ENCODE measurements around the gene MAGEC2.

The MAGEC2 gene, protein sequence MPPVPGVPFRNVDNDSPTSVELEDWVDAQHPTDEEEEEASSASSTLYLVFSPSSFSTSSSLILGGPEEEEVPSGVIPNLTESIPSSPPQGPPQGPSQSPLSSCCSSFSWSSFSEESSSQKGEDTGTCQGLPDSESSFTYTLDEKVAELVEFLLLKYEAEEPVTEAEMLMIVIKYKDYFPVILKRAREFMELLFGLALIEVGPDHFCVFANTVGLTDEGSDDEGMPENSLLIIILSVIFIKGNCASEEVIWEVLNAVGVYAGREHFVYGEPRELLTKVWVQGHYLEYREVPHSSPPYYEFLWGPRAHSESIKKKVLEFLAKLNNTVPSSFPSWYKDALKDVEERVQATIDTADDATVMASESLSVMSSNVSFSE

DNA sequence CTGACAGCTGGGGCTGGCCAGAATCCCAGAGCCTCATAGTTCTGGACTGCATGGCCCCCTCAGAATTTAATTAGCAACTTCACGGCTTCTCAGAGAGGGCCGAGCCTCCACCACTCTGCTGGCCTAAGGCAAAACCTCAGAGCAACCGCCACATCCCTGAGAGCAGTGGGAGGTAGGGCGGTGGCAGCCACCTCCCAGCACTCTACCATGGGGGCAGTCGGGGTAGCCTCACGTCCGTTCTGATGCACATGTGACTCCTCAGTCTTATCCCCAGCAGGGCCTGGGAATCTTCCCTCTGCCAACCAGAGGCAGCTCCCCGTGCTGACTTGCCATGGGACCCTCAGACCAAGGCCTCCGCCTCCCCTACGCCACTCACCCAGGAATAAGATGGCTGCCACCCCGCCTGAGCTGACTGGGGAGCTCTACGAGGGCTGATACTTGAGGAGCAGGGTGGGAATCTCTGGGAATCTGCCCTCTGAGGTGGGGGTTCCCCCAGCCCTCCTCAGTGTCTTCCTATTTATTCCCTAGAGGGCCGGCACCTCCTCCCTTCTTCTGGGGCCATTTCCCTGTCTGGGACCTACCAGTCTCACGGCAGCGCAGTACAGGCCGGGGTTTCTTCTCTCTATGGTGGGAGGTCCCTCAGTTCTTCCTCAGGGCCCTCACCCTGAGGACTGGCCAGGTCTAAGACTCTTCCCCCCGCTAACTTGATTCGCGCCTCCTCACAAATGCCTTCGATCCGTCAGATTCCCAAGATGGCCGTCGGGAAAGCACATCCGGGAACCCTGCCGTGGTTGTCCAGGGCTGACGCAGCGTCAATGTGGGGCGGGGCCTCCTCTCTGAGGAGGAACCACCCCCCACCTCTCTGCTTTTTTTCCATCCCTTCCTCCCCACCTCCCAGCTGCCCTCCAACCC, at the start of gene MAGEC2:
Gene MAGEC2 (minus strand): TSS at position 769 of the 912 bp plus-strand sequence. CDS start 1,303 bp downstream, outside the sequence.
- no peak within 1 kb of the TSS for H3K4me3 ChIP-seq (ENCODE audit: low read depth, low read length)
- no peak for DNase-seq (ENCODE audit: low read depth)
- TF ChIP-seq, protein P1, sequence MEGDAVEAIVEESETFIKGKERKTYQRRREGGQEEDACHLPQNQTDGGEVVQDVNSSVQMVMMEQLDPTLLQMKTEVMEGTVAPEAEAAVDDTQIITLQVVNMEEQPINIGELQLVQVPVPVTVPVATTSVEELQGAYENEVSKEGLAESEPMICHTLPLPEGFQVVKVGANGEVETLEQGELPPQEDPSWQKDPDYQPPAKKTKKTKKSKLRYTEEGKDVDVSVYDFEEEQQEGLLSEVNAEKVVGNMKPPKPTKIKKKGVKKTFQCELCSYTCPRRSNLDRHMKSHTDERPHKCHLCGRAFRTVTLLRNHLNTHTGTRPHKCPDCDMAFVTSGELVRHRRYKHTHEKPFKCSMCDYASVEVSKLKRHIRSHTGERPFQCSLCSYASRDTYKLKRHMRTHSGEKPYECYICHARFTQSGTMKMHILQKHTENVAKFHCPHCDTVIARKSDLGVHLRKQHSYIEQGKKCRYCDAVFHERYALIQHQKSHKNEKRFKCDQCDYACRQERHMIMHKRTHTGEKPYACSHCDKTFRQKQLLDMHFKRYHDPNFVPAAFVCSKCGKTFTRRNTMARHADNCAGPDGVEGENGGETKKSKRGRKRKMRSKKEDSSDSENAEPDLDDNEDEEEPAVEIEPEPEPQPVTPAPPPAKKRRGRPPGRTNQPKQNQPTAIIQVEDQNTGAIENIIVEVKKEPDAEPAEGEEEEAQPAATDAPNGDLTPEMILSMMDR (conservative IDR thresholded peaks at IDR 0.05; ENCODE audit: low read depth, low read length) = no peak

- H3K4me3 ChIP-seq (ENCODE audit: low read depth, low read length) = no peak overlapping the region
- TF ChIP-seq, protein P1 (conservative IDR thresholded peaks at IDR 0.05; ENCODE audit: low read depth, low read length) = no peak
- DNase-seq (ENCODE audit: low read depth) = no peak
Observed at GRCh38 chrX:142251680-142252079, 46.6 kb upstream of the MAGEC2 start.

GRCh38 chrX:142251202-142251601, 46.1 kb upstream of the MAGEC2 start:
- TF ChIP-seq, protein P1 (conservative IDR thresholded peaks at IDR 0.05; ENCODE audit: low read depth, low read length) = no peak
- DNase-seq (ENCODE audit: low read depth) = no peak
- no peak overlapping the region for H3K4me3 ChIP-seq (ENCODE audit: low read depth, low read length)

DNA sequence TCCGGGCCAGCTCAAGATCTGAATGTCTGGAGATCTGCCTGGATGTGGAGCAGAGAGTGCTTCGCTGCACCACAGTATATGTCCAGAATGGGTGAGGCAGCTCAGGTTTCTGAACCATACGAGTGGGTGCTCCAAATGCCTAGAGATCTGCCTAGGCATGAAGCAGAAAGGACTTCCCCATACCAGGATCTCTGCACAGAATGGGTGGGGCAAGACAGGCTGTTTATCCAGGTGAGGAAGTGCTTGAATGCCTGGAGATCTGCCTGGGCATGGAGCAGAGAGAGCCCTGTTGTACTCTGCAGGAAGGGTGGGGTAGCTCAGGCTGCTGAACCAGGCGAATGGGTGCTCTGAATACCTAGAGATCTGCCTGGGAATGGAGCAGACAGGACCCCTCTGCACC, 45.4 kb upstream of the MAGEC2 start:
- TF ChIP-seq, protein P1 (conservative IDR thresholded peaks at IDR 0.05; ENCODE audit: low read depth, low read length) = no peak

DNA sequence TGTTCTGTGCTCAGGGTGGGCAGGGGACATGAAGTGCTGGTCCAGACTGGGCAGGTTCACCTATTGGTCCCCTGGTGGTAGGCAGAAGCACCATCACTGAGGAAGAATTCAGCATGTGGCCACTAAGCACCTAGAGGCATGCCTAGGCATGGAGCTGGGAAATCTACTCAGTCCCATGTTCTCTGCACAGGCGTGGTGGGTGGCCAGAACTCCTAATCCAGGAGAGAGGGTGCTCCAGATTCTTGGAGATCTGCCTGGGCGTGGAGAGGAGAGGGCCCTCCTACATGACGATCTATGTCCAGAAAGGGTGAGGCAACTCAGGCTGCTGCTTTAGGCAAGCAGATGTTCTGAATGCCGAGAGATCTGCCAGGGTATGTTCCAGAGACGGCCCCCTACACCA, 44.6 kb upstream of the MAGEC2 start:
- DNase-seq (ENCODE audit: low read depth) = no peak
- TF ChIP-seq, protein P1 (conservative IDR thresholded peaks at IDR 0.05; ENCODE audit: low read depth, low read length) = no peak
- H3K4me3 ChIP-seq (ENCODE audit: low read depth, low read length) = no peak overlapping the region

More for the DNA sequence above, 45.4 kb upstream of the MAGEC2 start:
- no peak for DNase-seq (ENCODE audit: low read depth)
- H3K4me3 ChIP-seq (ENCODE audit: low read depth, low read length) = no peak overlapping the region

DNA sequence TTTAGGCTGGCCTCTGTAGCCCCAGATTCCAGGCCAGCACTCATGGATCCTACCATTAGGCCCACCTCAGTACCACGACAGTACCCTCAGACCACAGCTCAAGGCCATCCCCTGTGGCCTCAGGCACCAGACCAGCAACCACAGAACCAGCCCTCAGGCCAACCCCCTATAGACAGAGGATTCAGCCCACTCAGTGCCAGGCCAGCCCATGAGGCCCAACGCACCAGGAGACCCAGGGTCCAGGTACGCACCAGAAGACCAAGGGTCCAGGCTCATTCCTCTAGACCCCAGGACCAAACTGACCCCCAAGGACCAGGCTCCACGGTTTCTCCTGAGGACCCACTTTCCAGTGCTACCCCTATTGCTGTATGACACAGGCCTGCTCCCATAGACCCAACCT, 39.5 kb upstream of the MAGEC2 start:
- TF ChIP-seq, protein P1 (conservative IDR thresholded peaks at IDR 0.05; ENCODE audit: low read depth, low read length) = no peak
- no peak for DNase-seq (ENCODE audit: low read depth)
- H3K4me3 ChIP-seq (ENCODE audit: low read depth, low read length) = no peak overlapping the region

All from choroid plexus epithelial cell (primary cell).